ENCODE results near the gene EPG5. TPM values are rescaled to one million over a fixed set of nuclear protein-coding genes. Genes with fewer than 3 reads are reported as not detected.
"Not testable (repeated sequence)": the region's sequence is repeated elsewhere in the genome, so short reads cannot be mapped to it uniquely, and the experiment has no call there.

Gene EPG5

DNA sequence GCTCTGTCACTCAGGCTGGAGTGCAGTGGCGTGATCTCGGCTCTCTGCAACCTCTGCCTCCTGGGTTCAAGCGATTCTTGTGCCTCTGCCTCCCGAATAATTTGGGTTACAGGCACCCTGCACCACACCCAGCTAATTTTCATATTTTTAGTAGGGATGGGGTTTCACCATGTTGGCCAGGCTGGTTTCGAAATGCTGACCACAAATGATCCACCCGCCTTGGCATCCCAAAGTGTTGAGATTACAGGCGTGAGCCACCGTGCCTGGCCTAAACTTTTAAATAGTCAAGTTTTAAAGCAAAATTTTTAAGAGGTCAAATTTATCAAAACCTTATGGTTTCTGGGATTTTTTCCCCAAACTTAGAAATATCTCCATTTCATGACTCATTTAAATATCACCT lies 148.4 kb downstream of the EPG5 start:
- H3K4me1 ChIP-seq (ENCODE audit: control insufficient read depth, insufficient read depth, low read length), result peaks cover 11% of the 10 kb centered on the region
- not testable (repeated sequence) for H3K4me2 ChIP-seq (ENCODE audit: low read length); H3K36me3 ChIP-seq (ENCODE audit: insufficient read depth, low read length); H3K9ac ChIP-seq (ENCODE audit: low read depth, low read length); H3K9me3 ChIP-seq (replicated peaks; ENCODE audit: low read length); H3K27me3 ChIP-seq (ENCODE audit: control insufficient read depth, insufficient read depth, low read length); H3K4me3 ChIP-seq (ENCODE audit: low read length)

GRCh38 chr18:45817543-45817942 lies 149.6 kb downstream of the EPG5 start:
- Histone ChIP-seq H3K4me3 (ENCODE audit: low read length) (no peak overlapping the region), H3K9ac (ENCODE audit: low read depth, low read length) (no peak overlapping the region), H3K9me3 (replicated peaks; ENCODE audit: low read length) (no peaks in the 10 kb centered on the region), H3K36me3 (ENCODE audit: insufficient read depth, low read length) (no peaks in the 10 kb centered on the region), H3K27me3 (ENCODE audit: control insufficient read depth, insufficient read depth, low read length) (no peaks in the 10 kb centered on the region), H3K4me1 (ENCODE audit: control insufficient read depth, insufficient read depth, low read length) (peaks cover 11% of the 10 kb centered on the region), H3K4me2 (ENCODE audit: low read length) (no peak overlapping the region)

DNA sequence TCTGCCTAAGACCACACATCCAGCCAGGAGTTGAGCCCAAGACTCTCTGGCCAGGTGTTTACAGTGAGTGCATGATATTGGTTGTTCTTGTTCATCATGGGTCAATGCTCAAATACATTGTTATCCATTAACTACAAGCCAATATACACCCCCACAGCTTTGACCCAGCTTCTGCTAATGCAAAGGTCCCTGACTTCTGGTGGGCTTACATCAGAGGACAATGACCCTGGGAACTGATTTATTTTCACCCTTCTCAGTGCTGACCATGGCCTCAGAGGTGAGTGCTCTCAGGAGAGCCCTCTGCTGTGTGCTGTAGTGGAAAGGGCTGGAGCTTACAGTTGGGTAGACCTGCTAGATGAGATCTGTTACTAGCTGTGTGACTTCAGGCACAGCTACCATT lies 152.4 kb downstream of the EPG5 start:
- not testable (repeated sequence) for H3K36me3 ChIP-seq (ENCODE audit: insufficient read depth, low read length); H3K27me3 ChIP-seq (ENCODE audit: control insufficient read depth, insufficient read depth, low read length); H3K4me2 ChIP-seq (ENCODE audit: low read length)

DNA sequence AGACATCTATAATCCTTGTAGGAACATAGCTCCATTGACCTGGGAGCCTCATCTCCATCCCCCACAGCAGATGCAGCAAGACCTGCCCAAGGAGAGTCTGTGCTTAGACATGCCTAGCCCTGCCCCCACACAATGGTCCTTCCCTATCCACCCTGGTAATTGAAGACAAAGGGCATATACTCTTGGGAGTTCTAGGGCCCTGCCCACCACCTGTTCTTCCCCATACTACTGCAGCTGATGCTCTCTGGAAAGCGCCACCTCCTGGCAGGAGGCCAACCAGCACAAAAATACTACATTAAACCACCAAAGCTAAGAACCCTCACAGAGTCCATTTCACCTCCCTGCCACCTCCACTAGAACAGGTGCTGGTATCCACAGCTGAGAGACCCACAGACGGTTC lies 160.0 kb downstream of the EPG5 start:
- not testable (repeated sequence) for H3K4me2 ChIP-seq (ENCODE audit: low read length); H3K4me3 ChIP-seq (ENCODE audit: low read length); H3K27me3 ChIP-seq (ENCODE audit: control insufficient read depth, insufficient read depth, low read length); H3K36me3 ChIP-seq (ENCODE audit: insufficient read depth, low read length); H3K9ac ChIP-seq (ENCODE audit: low read depth, low read length); H3K9me3 ChIP-seq (replicated peaks; ENCODE audit: low read length)
- peaks cover 30% of the 10 kb centered on the region for H3K4me1 ChIP-seq (ENCODE audit: control insufficient read depth, insufficient read depth, low read length)

More for the DNA sequence above, 152.4 kb downstream of the EPG5 start:
- H3K4me1 ChIP-seq (ENCODE audit: control insufficient read depth, insufficient read depth, low read length); H3K9me3 ChIP-seq (replicated peaks; ENCODE audit: low read length); H3K9ac ChIP-seq (ENCODE audit: low read depth, low read length); H3K4me3 ChIP-seq (ENCODE audit: low read length): not testable (repeated sequence)

DNA sequence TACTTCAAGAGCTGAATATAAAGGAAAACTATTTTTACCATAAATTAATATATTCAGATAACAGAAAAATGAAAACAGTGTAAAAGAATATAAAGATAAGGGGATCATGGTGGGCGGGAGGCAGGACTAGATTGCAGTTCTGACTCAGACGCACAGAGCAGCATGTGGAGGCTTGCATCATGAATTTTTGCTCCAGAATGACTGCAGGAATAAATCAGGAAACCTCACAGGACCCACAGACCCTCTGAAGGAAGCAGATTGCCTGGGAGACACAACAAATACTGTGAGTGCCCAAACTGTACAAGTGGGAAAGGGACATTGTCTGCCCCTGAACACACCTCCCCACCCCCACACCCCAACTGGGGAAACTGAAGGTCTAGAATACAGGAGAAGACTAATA lies 160.9 kb downstream of the EPG5 start:
- no peak overlapping the region for H3K4me3 ChIP-seq (ENCODE audit: low read length)
- H3K9me3 ChIP-seq (replicated peaks; ENCODE audit: low read length), result peaks cover 5% of the 10 kb centered on the region
- H3K4me2 ChIP-seq (ENCODE audit: low read length), result no peak overlapping the region
- no peaks in the 10 kb centered on the region for H3K36me3 ChIP-seq (ENCODE audit: insufficient read depth, low read length)
- peaks cover 39% of the 10 kb centered on the region for H3K4me1 ChIP-seq (ENCODE audit: control insufficient read depth, insufficient read depth, low read length)
- H3K27me3 ChIP-seq (ENCODE audit: control insufficient read depth, insufficient read depth, low read length), result no peaks in the 10 kb centered on the region
- no peak overlapping the region for H3K9ac ChIP-seq (ENCODE audit: low read depth, low read length)

- Histone ChIP-seq H3K4me1 (ENCODE audit: control insufficient read depth, insufficient read depth, low read length) (peaks cover 40% of the 10 kb centered on the region), H3K36me3 (ENCODE audit: insufficient read depth, low read length) (no peaks in the 10 kb centered on the region), H3K4me3 (ENCODE audit: low read length) (no peak overlapping the region), H3K9ac (ENCODE audit: low read depth, low read length) (no peak overlapping the region), H3K27me3 (ENCODE audit: control insufficient read depth, insufficient read depth, low read length) (no peaks in the 10 kb centered on the region), H3K4me2 (ENCODE audit: low read length) (no peak overlapping the region), H3K9me3 (replicated peaks; ENCODE audit: low read length) (peaks cover 5% of the 10 kb centered on the region)
These were observed 161.6 kb downstream of the EPG5 start for GRCh38 chr18:45805551-45805950.

- H3K9ac ChIP-seq (ENCODE audit: low read depth, low read length), result peak overlapping the region; percentile 80
- no peaks in the 10 kb centered on the region for H3K36me3 ChIP-seq (ENCODE audit: insufficient read depth, low read length)
- peaks cover 5% of the 10 kb centered on the region for H3K9me3 ChIP-seq (replicated peaks; ENCODE audit: low read length)
- H3K27me3 ChIP-seq (ENCODE audit: control insufficient read depth, insufficient read depth, low read length), result no peaks in the 10 kb centered on the region
- H3K4me1 ChIP-seq (ENCODE audit: control insufficient read depth, insufficient read depth, low read length), result peaks cover 40% of the 10 kb centered on the region
- no peak overlapping the region for H3K4me3 ChIP-seq (ENCODE audit: low read length)
- peak overlapping the region; percentile 70 for H3K4me2 ChIP-seq (ENCODE audit: low read length)
These were observed 164.2 kb downstream of the EPG5 start for GRCh38 chr18:45802814-45803492.

DNA sequence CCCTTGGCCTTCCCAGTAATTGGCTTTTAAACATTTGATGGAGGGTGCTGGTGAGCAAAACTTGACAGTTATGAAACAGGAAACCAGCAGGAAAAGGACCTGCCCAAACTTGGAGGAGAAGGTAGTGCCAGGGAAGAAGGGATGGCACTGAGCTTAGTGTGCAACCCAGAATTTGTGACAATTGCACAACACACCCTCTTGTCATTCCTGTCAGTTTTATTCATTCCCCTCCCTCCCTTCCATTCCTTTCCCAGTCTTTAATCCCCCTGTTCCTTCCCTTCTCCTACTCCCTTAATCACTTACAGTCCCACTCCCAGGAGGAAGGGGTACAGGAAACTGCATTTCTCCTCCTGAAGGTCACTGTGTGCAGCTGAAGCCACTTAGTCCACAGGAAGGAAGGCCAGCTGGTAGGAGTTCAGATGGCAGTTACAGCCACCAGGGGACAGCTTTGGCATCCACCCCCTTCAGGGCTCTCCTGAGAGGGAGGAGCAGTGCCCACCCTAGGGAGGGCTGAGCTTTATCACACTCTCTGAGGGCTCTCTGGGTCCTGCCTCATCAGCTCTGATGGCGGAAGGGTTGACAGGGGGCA lies 165.6 kb downstream of the EPG5 start:
- Histone ChIP-seq H3K9ac (ENCODE audit: low read depth, low read length) (peak overlapping the region; percentile 63), H3K4me3 (ENCODE audit: low read length) (no peak overlapping the region), H3K4me2 (ENCODE audit: low read length) (no peak overlapping the region), H3K4me1 (ENCODE audit: control insufficient read depth, insufficient read depth, low read length) (peaks cover 35% of the 10 kb centered on the region), H3K36me3 (ENCODE audit: insufficient read depth, low read length) (no peaks in the 10 kb centered on the region), H3K9me3 (replicated peaks; ENCODE audit: low read length) (peaks cover 5% of the 10 kb centered on the region), H3K27me3 (ENCODE audit: control insufficient read depth, insufficient read depth, low read length) (no peaks in the 10 kb centered on the region)

Small RNAs within 50 kb of the gene (small RNA-seq; reads per million reads assigned to genes)
- not detected for gene RN7SKP26

Data from skeletal muscle satellite cell (primary cell).